Stimulated activated memory B cell treated with anti-CD40 and anti-IgM and Interleukin-4, amounts not matched to agents 10 μg/mL and 1 μg/mL and 100 μg/mL, for 72 hours (primary cell): Measurements from ENCODE around the gene PDE6D.
"Not testable (repeated sequence)": the region's sequence is repeated elsewhere in the genome, so short reads cannot be mapped to it uniquely, and the experiment has no call there.

Experiments
- ATAC-seq: fragments of 150-1000 bp; cut with Tn5 transposase; 2 replicates; pipeline ENCODE4 v1.10.0; 2021
- H3K27ac Mint-ChIP-seq: one replicate; pipeline ENCODE4 v1.8.0; 2022; ENCODE audit warnings: mild to moderate bottlenecking, mixed read lengths
- H3K27me3 Mint-ChIP-seq: one replicate; pipeline ENCODE4 v1.8.0; 2022; ENCODE audit warnings: mixed read lengths
- H3K36me3 Mint-ChIP-seq: one replicate; pipeline ENCODE4 v1.8.0; 2022; ENCODE audit warnings: mixed read lengths
- H3K4me1 Mint-ChIP-seq: one replicate; pipeline ENCODE4 v1.8.0; 2022; ENCODE audit warnings: mixed read lengths
- H3K4me3 Mint-ChIP-seq: one replicate; pipeline ENCODE4 v1.8.0; 2022; ENCODE audit warnings: mild to moderate bottlenecking, moderate library complexity, mixed read lengths
- H3K9me3 Mint-ChIP-seq: one replicate; pipeline ENCODE4 v1.8.0; 2022; ENCODE audit warnings: mixed read lengths

The PDE6D gene

GRCh38 chr2:231716666-231717280, 64.3 kb downstream of the PDE6D start:
- peaks cover 32% of the 10 kb centered on the region for H3K36me3 Mint-ChIP-seq
- H3K9me3 Mint-ChIP-seq: no peaks in the 10 kb centered on the region
- H3K27ac Mint-ChIP-seq: peak overlapping the region; percentile 100
- peaks cover 73% of the 10 kb centered on the region for H3K4me1 Mint-ChIP-seq
- H3K4me3 Mint-ChIP-seq: no peak overlapping the region
- H3K27me3 Mint-ChIP-seq: no peaks in the 10 kb centered on the region
- no peak for ATAC-seq

- Mint-ChIP-seq H3K4me1 (peaks cover 73% of the 10 kb centered on the region), H3K27ac (peak overlapping the region; percentile 100), H3K9me3 (no peaks in the 10 kb centered on the region), H3K27me3 (no peaks in the 10 kb centered on the region), H3K4me3 (no peak overlapping the region), H3K36me3 (peaks cover 38% of the 10 kb centered on the region)
- ATAC-seq: no peak
Measured at GRCh38 chr2:231715988-231716616, 65.0 kb downstream of the PDE6D start.

- Mint-ChIP-seq H3K9me3 (no peaks in the 10 kb centered on the region), H3K4me1 (peaks cover 67% of the 10 kb centered on the region), H3K27ac (peak overlapping the region; percentile 100), H3K4me3 (no peak overlapping the region), H3K36me3 (peaks cover 42% of the 10 kb centered on the region), H3K27me3 (no peaks in the 10 kb centered on the region)
- no peak for ATAC-seq
Measured at GRCh38 chr2:231715499-231715837, 65.6 kb downstream of the PDE6D start.

GRCh38 chr2:231714639-231715498, 66.2 kb downstream of the PDE6D start:
- H3K36me3 Mint-ChIP-seq: peaks cover 46% of the 10 kb centered on the region

GRCh38 chr2:231713730-231714638, 67.1 kb downstream of the PDE6D start:
- peak; percentile 22 for ATAC-seq
- Mint-ChIP-seq H3K4me3 (peak overlapping the region; percentile 46), H3K27me3 (no peaks in the 10 kb centered on the region), H3K4me1 (peaks cover 66% of the 10 kb centered on the region), H3K36me3 (peaks cover 55% of the 10 kb centered on the region), H3K27ac (peak overlapping the region; percentile 100), H3K9me3 (no peaks in the 10 kb centered on the region)

More at GRCh38 chr2:231714639-231715498, 66.2 kb downstream of the PDE6D start:
- no peaks in the 10 kb centered on the region for H3K9me3 Mint-ChIP-seq
- peak overlapping the region; percentile 100 for H3K27ac Mint-ChIP-seq
- peak; percentile 7 for ATAC-seq
- no peaks in the 10 kb centered on the region for H3K27me3 Mint-ChIP-seq
- H3K4me1 Mint-ChIP-seq: peaks cover 66% of the 10 kb centered on the region
- no peak overlapping the region for H3K4me3 Mint-ChIP-seq

- H3K9me3 Mint-ChIP-seq, ATAC-seq, H3K27me3 Mint-ChIP-seq: not testable (repeated sequence)
- peak overlapping the region; percentile 100 for H3K27ac Mint-ChIP-seq
- H3K4me1 Mint-ChIP-seq: peaks cover 66% of the 10 kb centered on the region
- peak overlapping the region; percentile 34 for H3K4me3 Mint-ChIP-seq
- H3K36me3 Mint-ChIP-seq: peaks cover 61% of the 10 kb centered on the region
Measured at GRCh38 chr2:231713406-231713729, 67.7 kb downstream of the PDE6D start.

- Mint-ChIP-seq H3K27ac (peak overlapping the region; percentile 100), H3K4me1 (peaks cover 58% of the 10 kb centered on the region), H3K36me3 (peaks cover 63% of the 10 kb centered on the region), H3K4me3 (peak overlapping the region; percentile 89)
- H3K9me3 Mint-ChIP-seq, H3K27me3 Mint-ChIP-seq, ATAC-seq: not testable (repeated sequence)
Measured at GRCh38 chr2:231712451-231713021, 68.5 kb downstream of the PDE6D start.

- no peak for ATAC-seq
- peaks cover 63% of the 10 kb centered on the region for H3K36me3 Mint-ChIP-seq
- no peaks in the 10 kb centered on the region for H3K9me3 Mint-ChIP-seq
- H3K4me3 Mint-ChIP-seq: peak overlapping the region; percentile 89
- peaks cover 51% of the 10 kb centered on the region for H3K4me1 Mint-ChIP-seq
- H3K27ac Mint-ChIP-seq: peak overlapping the region; percentile 100
- H3K27me3 Mint-ChIP-seq: no peaks in the 10 kb centered on the region
Measured at GRCh38 chr2:231711677-231712450, 69.2 kb downstream of the PDE6D start.

- Mint-ChIP-seq H3K4me3 (peak overlapping the region; percentile 89), H3K36me3 (peaks cover 61% of the 10 kb centered on the region), H3K27me3 (no peaks in the 10 kb centered on the region), H3K9me3 (no peaks in the 10 kb centered on the region), H3K4me1 (peaks cover 50% of the 10 kb centered on the region), H3K27ac (peak overlapping the region; percentile 100)
- ATAC-seq: no peak
Measured at GRCh38 chr2:231710799-231711676, 70.0 kb downstream of the PDE6D start.

- Mint-ChIP-seq H3K4me1 (peaks cover 47% of the 10 kb centered on the region), H3K27ac (peak overlapping the region; percentile 100), H3K36me3 (peaks cover 56% of the 10 kb centered on the region), H3K4me3 (peak overlapping the region; percentile 89), H3K9me3 (no peaks in the 10 kb centered on the region), H3K27me3 (no peaks in the 10 kb centered on the region)
- ATAC-seq: peak; percentile 62
Measured at GRCh38 chr2:231709981-231710798, 70.9 kb downstream of the PDE6D start.

GRCh38 chr2:231709636-231709980, 71.5 kb downstream of the PDE6D start:
- H3K4me1 Mint-ChIP-seq: peaks cover 44% of the 10 kb centered on the region
- no peaks in the 10 kb centered on the region for H3K9me3 Mint-ChIP-seq
- H3K27ac Mint-ChIP-seq: peak overlapping the region; percentile 100
- no peak for ATAC-seq
- H3K36me3 Mint-ChIP-seq: peaks cover 56% of the 10 kb centered on the region
- no peaks in the 10 kb centered on the region for H3K27me3 Mint-ChIP-seq
- H3K4me3 Mint-ChIP-seq: peak overlapping the region; percentile 89

GRCh38 chr2:231708773-231709635, 72.1 kb downstream of the PDE6D start:
- Mint-ChIP-seq H3K27me3 (no peaks in the 10 kb centered on the region), H3K36me3 (peaks cover 50% of the 10 kb centered on the region), H3K27ac (peak overlapping the region; percentile 100), H3K9me3 (no peaks in the 10 kb centered on the region), H3K4me1 (peaks cover 38% of the 10 kb centered on the region), H3K4me3 (peak overlapping the region; percentile 89)
- no peak for ATAC-seq
